GM23338 (cell line): Measurements from ENCODE around the gene SLC7A5. TPM values are rescaled to one million over a fixed set of nuclear protein-coding genes. Genes with fewer than 3 reads are reported as not detected.

Experiments used
- ATAC-seq: fragments of 200-7000 bp; cut with Tn5 transposase; 3 replicates; pipeline ENCODE4 v1.9.1; 2020
- DNase-seq: peaks from one replicate; pipeline ENCODE4 v3.0.0-alpha.2; 2015; ENCODE audit warnings: low spot score
- H2AFZ ChIP-seq: fragments of 200-600 bp; sonication (generic); 2 replicates; pipeline ENCODE4 v1.8.0; 2016; ENCODE audit warnings: antibody characterized with exemption, mild to moderate bottlenecking, moderate library complexity
- H3F3A ChIP-seq: fragments of 200-600 bp; sonication (generic); replicated peaks from 2 replicates; pipeline ENCODE4 v1.8.0; 2017; ENCODE audit warnings: antibody characterized with exemption, mixed run types, low read depth
- H3K27ac ChIP-seq: fragments of 200-600 bp; sonication (generic); 2 replicates; pipeline ENCODE4 v1.6.1; 2016; ENCODE audit warnings: low read depth
- H3K27me3 ChIP-seq: fragments of 200-600 bp; sonication (generic); 2 replicates; pipeline ENCODE4 v1.8.0; 2016; ENCODE audit warnings: mild to moderate bottlenecking, mixed run types, moderate library complexity; ENCODE audit not compliant: insufficient read depth
- H3K36me3 ChIP-seq: fragments of 200-600 bp; sonication (generic); 2 replicates; pipeline ENCODE4 v1.8.0; 2016; ENCODE audit warnings: mild to moderate bottlenecking; ENCODE audit not compliant: insufficient read depth
- H3K4me1 ChIP-seq: fragments of 200-600 bp; sonication (generic); 2 replicates; pipeline ENCODE4 v1.8.0; 2016; ENCODE audit warnings: mild to moderate bottlenecking, moderate library complexity; ENCODE audit not compliant: insufficient read depth
- H3K4me2 ChIP-seq: fragments of 200-600 bp; sonication (generic); 2 replicates; pipeline ENCODE4 v1.7.1; 2017; ENCODE audit warnings: mixed run types
- H3K4me3 ChIP-seq: fragments of 200-600 bp; sonication (generic); 2 replicates; pipeline ENCODE4 v1.6.1; 2016; ENCODE audit warnings: mixed run types
- H3K79me2 ChIP-seq: fragments of 200-600 bp; sonication (generic); replicated peaks from 2 replicates; pipeline ENCODE4 v1.8.0; 2017; ENCODE audit warnings: mild to moderate bottlenecking; ENCODE audit not compliant: insufficient read depth
- H3K9me2 ChIP-seq: fragments of 200-600 bp; sonication (generic); 2 replicates; pipeline ENCODE4 v1.8.0; 2017; ENCODE audit not compliant: insufficient read depth
- H4K20me1 ChIP-seq: fragments of 200-600 bp; sonication (generic); replicated peaks from 2 replicates; pipeline ENCODE4 v1.8.0; 2017; ENCODE audit warnings: mild to moderate bottlenecking; ENCODE audit not compliant: insufficient read depth
- H3K27ac Mint-ChIP-seq: 2 replicates; pipeline ENCODE4 v1.8.0; 2020; ENCODE audit warnings: inconsistent platforms, mild to moderate bottlenecking, moderate library complexity, mixed read lengths
- H3K27me3 Mint-ChIP-seq: 3 replicates; pipeline ENCODE4 v1.8.0; 2022; ENCODE audit warnings: low read depth, mild to moderate bottlenecking, moderate library complexity, mixed read lengths, inconsistent platforms; ENCODE audit not compliant: insufficient read depth, poor library complexity
- H3K36me3 Mint-ChIP-seq: 3 replicates; pipeline ENCODE4 v1.8.0; 2021; ENCODE audit warnings: low read depth, mild to moderate bottlenecking, inconsistent platforms, moderate library complexity, mixed read lengths
- H3K4me1 Mint-ChIP-seq: 3 replicates; pipeline ENCODE4 v1.8.0; 2020; ENCODE audit warnings: mild to moderate bottlenecking, inconsistent platforms, mixed read lengths
- H3K4me3 Mint-ChIP-seq: 3 replicates; pipeline ENCODE4 v1.8.0; 2021; ENCODE audit warnings: moderate library complexity, mild to moderate bottlenecking, inconsistent platforms, mixed read lengths
- H3K9me3 Mint-ChIP-seq: 3 replicates; pipeline ENCODE4 v1.8.0; 2020; ENCODE audit warnings: moderate library complexity, mild to moderate bottlenecking, inconsistent platforms, mixed read lengths
- EZH2 ChIP-seq: fragments of 200-600 bp; sonication (generic); IDR thresholded peaks from one replicate; pipeline ENCODE4 v1.8.0; 2017; ENCODE audit warnings: antibody characterized with exemption, mild to moderate bottlenecking, low read depth; ENCODE audit not compliant: unreplicated experiment
- EZH2phosphoT487 ChIP-seq: fragments of 200-600 bp; sonication (generic); IDR thresholded peaks from one replicate; pipeline ENCODE4 v1.8.1; 2018; ENCODE audit warnings: antibody characterized with exemption; ENCODE audit not compliant: unreplicated experiment
- JUNB ChIP-seq: IDR thresholded peaks from one replicate; pipeline ENCODE4 v1.6.1; 2016; ENCODE audit warnings: antibody characterized with exemption; ENCODE audit not compliant: unreplicated experiment
- NANOG ChIP-seq: IDR thresholded peaks from 2 replicates; pipeline ENCODE4 v1.6.1; 2016; ENCODE audit warnings: antibody characterized with exemption, borderline replicate concordance
- POLR2AphosphoS5 ChIP-seq: IDR thresholded peaks from 2 replicates; pipeline ENCODE4 v1.6.1; 2016; ENCODE audit warnings: antibody characterized with exemption, low read depth
- STAT1 ChIP-seq: IDR thresholded peaks from one replicate; pipeline ENCODE4 v1.6.1; 2016; ENCODE audit warnings: antibody characterized with exemption; ENCODE audit not compliant: unreplicated experiment
- ZNF114 ChIP-seq: fragments of 250-450 bp; sonication (Bioruptor Pico); IDR thresholded peaks from 2 replicates; pipeline ENCODE4 v1.5.0; 2020; ENCODE audit warnings: mild to moderate bottlenecking, moderate library complexity
- ZNF331 ChIP-seq: fragments of 250-450 bp; sonication (Bioruptor Pico); IDR thresholded peaks from 2 replicates; pipeline ENCODE4 v1.5.0; 2020; ENCODE audit warnings: low read depth, mild to moderate bottlenecking, moderate library complexity
- ZNF462 ChIP-seq: fragments of 250-450 bp; sonication (Bioruptor Pico); IDR thresholded peaks from 2 replicates; pipeline ENCODE4 v1.5.0; 2020; ENCODE audit warnings: mild to moderate bottlenecking, moderate library complexity
- polyA plus RNA-seq: library from polyadenylated mRNA; unstranded; fragments of >200 nt; fragmentation: Nextera tagmentation; extraction: Ambion mirVana; gene quantifications from 2 replicates; pipeline ENCODE4 v1.2.1, GENCODE V29; 2016
- total RNA-seq: library from RNA; depleted of rRNA; stranded (reverse); fragments of >200 nt; shearing (Covaris generic); gene quantifications from 2 replicates; pipeline ENCODE4 v1.2.3, GENCODE V29; 2014
- TF ChIP-seq, protein P1 (sequence below), 2 experiments: fragments of 200-600 bp in 1 of 2; sonication (generic) in 1 of 2; conservative IDR thresholded peaks; 2 replicates each; pipeline versions ENCODE4 v1.5.1 to v1.6.1; 2016 to 2017; ENCODE audit warnings: antibody characterized with exemption in 2 of 2, low read depth in 2 of 2, mild to moderate bottlenecking in 2 of 2, moderate library complexity in 1 of 2
- TF ChIP-seq, protein P2 (sequence below): IDR thresholded peaks from one replicate; pipeline ENCODE4 v1.6.1; 2018; ENCODE audit warnings: antibody characterized with exemption; ENCODE audit not compliant: unreplicated experiment

Gene SLC7A5
- total and polyA plus RNA-seq, 2 experiments from 2014 or later: 107 to 386 TPM

DNA sequence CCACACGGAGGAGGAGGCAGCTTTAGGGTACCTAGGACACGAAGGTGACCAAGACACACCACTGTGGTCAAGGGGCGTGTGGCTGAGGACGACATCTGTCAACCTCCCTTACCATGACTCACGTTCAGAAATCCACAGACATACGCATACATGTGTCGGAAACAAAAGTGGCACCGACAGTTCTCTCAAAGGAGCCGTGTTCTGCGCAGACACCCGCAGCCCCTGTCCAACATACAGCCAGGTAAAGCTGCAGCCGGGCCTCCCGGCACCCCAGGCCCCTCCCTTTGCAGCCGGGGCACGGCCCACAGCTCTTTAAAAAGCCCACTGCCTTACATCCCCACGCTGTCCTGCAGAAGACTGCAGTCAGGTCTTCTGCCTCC, 63.1 kb downstream of the SLC7A5 start:
- H3K4me1 Mint-ChIP-seq: peaks cover 10% of the 10 kb centered on the region
- H3K4me2 ChIP-seq: no peak overlapping the region; the same call in 1 of the 2 replicates
- H3K79me2 ChIP-seq: no peaks in the 10 kb centered on the region
- TF ChIP-seq ZNF331 (CRISPR knock-in tag): no peak
- TF ChIP-seq, protein P1, sequence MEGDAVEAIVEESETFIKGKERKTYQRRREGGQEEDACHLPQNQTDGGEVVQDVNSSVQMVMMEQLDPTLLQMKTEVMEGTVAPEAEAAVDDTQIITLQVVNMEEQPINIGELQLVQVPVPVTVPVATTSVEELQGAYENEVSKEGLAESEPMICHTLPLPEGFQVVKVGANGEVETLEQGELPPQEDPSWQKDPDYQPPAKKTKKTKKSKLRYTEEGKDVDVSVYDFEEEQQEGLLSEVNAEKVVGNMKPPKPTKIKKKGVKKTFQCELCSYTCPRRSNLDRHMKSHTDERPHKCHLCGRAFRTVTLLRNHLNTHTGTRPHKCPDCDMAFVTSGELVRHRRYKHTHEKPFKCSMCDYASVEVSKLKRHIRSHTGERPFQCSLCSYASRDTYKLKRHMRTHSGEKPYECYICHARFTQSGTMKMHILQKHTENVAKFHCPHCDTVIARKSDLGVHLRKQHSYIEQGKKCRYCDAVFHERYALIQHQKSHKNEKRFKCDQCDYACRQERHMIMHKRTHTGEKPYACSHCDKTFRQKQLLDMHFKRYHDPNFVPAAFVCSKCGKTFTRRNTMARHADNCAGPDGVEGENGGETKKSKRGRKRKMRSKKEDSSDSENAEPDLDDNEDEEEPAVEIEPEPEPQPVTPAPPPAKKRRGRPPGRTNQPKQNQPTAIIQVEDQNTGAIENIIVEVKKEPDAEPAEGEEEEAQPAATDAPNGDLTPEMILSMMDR (conservative IDR thresholded peaks at IDR 0.05; ENCODE audit: low read depth in 2 of 2): no peak
- TF ChIP-seq EZH2phosphoT487: no peak
- TF ChIP-seq EZH2: no peak
- TF ChIP-seq POLR2AphosphoS5: no peak
- TF ChIP-seq, protein P2, sequence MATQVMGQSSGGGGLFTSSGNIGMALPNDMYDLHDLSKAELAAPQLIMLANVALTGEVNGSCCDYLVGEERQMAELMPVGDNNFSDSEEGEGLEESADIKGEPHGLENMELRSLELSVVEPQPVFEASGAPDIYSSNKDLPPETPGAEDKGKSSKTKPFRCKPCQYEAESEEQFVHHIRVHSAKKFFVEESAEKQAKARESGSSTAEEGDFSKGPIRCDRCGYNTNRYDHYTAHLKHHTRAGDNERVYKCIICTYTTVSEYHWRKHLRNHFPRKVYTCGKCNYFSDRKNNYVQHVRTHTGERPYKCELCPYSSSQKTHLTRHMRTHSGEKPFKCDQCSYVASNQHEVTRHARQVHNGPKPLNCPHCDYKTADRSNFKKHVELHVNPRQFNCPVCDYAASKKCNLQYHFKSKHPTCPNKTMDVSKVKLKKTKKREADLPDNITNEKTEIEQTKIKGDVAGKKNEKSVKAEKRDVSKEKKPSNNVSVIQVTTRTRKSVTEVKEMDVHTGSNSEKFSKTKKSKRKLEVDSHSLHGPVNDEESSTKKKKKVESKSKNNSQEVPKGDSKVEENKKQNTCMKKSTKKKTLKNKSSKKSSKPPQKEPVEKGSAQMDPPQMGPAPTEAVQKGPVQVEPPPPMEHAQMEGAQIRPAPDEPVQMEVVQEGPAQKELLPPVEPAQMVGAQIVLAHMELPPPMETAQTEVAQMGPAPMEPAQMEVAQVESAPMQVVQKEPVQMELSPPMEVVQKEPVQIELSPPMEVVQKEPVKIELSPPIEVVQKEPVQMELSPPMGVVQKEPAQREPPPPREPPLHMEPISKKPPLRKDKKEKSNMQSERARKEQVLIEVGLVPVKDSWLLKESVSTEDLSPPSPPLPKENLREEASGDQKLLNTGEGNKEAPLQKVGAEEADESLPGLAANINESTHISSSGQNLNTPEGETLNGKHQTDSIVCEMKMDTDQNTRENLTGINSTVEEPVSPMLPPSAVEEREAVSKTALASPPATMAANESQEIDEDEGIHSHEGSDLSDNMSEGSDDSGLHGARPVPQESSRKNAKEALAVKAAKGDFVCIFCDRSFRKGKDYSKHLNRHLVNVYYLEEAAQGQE: no peak
- no peak for TF ChIP-seq JUNB
- no peak for TF ChIP-seq ZNF462
- no peak for TF ChIP-seq NANOG
- TF ChIP-seq STAT1: no peak
- TF ChIP-seq ZNF114 (CRISPR knock-in tag): no peak
- no peak overlapping the region for H3K27ac Mint-ChIP-seq
- peaks cover 7% of the 10 kb centered on the region for H3K27me3 Mint-ChIP-seq
- H2AFZ ChIP-seq: peak overlapping the region; percentile 96
- DNase-seq: no peak
- H3K4me1 ChIP-seq: peaks cover 8% of the 10 kb centered on the region; the same call in 1 of the 2 replicates
- H3K9me2 ChIP-seq: no peaks in the 10 kb centered on the region
- no peak overlapping the region for H3K27ac ChIP-seq
- no peaks in the 10 kb centered on the region for H3F3A ChIP-seq
- H3K4me3 ChIP-seq: no peak overlapping the region
- ATAC-seq: no peak
- no peaks in the 10 kb centered on the region for H4K20me1 ChIP-seq
- no peaks in the 10 kb centered on the region for H3K36me3 ChIP-seq
- no peaks in the 10 kb centered on the region for H3K36me3 Mint-ChIP-seq
- H3K4me3 Mint-ChIP-seq: no peak overlapping the region
- H3K9me3 Mint-ChIP-seq: peaks cover 5% of the 10 kb centered on the region; the same call in 2 of the 3 replicates
- no peaks in the 10 kb centered on the region for H3K27me3 ChIP-seq
